WTC11 (cell line): ENCODE results near the gene PTPN21.

ENCODE experiments used
- CBFB ChIP-seq: sonication (generic); formaldehyde crosslinking; IDR thresholded peaks from 2 replicates; pipeline ENCODE4 v1.8.1; 2022; ENCODE audit warnings: mild to moderate bottlenecking, low read depth, missing genetic modification reagents
- CREM ChIP-seq: sonication (generic); formaldehyde crosslinking; IDR thresholded peaks from 2 replicates; pipeline ENCODE4 v1.8.1; 2022; ENCODE audit warnings: mild to moderate bottlenecking, missing genetic modification reagents, moderate library complexity
- FOXJ3 ChIP-seq: sonication (generic); formaldehyde crosslinking; IDR thresholded peaks from 2 replicates; pipeline ENCODE4 v1.9.0; 2021; ENCODE audit warnings: missing genetic modification reagents, mild to moderate bottlenecking, borderline replicate concordance
- USF1 ChIP-seq: sonication (generic); formaldehyde crosslinking; IDR thresholded peaks from 2 replicates; pipeline ENCODE4 v1.8.0; 2022; ENCODE audit warnings: mild to moderate bottlenecking, missing genetic modification reagents
- ZSCAN18 ChIP-seq: fragments of 250-450 bp; sonication (Bioruptor Pico); IDR thresholded peaks from 2 replicates; pipeline ENCODE4 v2.1.2; 2022; ENCODE audit warnings: mild to moderate bottlenecking, moderate library complexity
- TF ChIP-seq, protein P1 (sequence below): fragments of 200-600 bp; IDR thresholded peaks from 2 replicates; pipeline ENCODE4 v1.8.0; 2022; ENCODE audit warnings: antibody characterized with exemption

DNA sequence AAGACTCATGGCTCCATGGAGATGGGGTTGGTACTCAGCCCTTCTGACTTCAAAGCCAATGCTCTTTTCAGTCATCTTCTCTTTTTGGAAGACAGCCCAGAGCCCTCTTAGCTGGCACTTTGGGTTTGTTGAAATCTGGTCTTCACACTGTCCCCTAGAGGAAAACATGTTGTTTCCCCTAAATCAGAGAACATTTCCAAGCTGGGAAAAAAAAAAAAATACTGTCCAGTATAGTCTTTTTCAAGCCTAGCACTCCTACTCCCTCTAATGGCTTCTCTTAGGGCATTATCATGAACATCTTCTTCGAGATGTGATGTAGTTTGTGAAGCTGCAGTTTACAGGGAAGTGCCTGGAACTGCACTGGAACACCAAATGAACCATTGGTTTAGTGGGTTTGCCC is 5.0 kb upstream of the PTPN21 start:
- TF ChIP-seq USF1 (CRISPR knock-in tag) (no peak), CREM (no peak), CBFB (CRISPR knock-in tag) (no peak), FOXJ3 (CRISPR knock-in tag) (no peak), ZSCAN18 (CRISPR knock-in tag) (no peak)
- TF ChIP-seq, protein P1, sequence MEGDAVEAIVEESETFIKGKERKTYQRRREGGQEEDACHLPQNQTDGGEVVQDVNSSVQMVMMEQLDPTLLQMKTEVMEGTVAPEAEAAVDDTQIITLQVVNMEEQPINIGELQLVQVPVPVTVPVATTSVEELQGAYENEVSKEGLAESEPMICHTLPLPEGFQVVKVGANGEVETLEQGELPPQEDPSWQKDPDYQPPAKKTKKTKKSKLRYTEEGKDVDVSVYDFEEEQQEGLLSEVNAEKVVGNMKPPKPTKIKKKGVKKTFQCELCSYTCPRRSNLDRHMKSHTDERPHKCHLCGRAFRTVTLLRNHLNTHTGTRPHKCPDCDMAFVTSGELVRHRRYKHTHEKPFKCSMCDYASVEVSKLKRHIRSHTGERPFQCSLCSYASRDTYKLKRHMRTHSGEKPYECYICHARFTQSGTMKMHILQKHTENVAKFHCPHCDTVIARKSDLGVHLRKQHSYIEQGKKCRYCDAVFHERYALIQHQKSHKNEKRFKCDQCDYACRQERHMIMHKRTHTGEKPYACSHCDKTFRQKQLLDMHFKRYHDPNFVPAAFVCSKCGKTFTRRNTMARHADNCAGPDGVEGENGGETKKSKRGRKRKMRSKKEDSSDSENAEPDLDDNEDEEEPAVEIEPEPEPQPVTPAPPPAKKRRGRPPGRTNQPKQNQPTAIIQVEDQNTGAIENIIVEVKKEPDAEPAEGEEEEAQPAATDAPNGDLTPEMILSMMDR = no peak
